Left lung (tissue), 10 donors: ENCODE data around the gene FAM229A. TPM values are rescaled to one million over a fixed set of nuclear protein-coding genes. Genes with fewer than 3 reads are reported as not detected.
A peak's percentile ranks its signal among the peaks of the same experiment; 100 is the strongest.

ENCODE experiments used
- ATAC-seq: fragments of 200-7000 bp; cut with Tn5 transposase; one replicate; pipeline ENCODE4 v1.9.1; 2020; ENCODE audit warnings: moderate library complexity
- DNase-seq, 4 donors: peaks; one replicate each; pipeline ENCODE4 v3.0.0-alpha.2; 2013 to 2020
- H3K27ac ChIP-seq, 2 donors: fragments of 200-600 bp; sonication (generic) in 1 of 2; one replicate each; pipeline versions ENCODE4 v1.5.0 to v1.8.0; 2020 to 2021
- H3K27me3 ChIP-seq, 2 donors: fragments of 200-600 bp; sonication (generic) in 1 of 2; one replicate each; pipeline versions ENCODE4 v1.5.0 to v1.8.0; 2020 to 2021
- H3K36me3 ChIP-seq, 2 donors: fragments of 200-600 bp; sonication (generic) in 1 of 2; one replicate each; pipeline versions ENCODE4 v1.5.0 to v1.8.0; 2020 to 2021
- H3K4me1 ChIP-seq, 2 donors: fragments of 200-600 bp; one replicate each; pipeline ENCODE4 v1.8.0; 2021
- H3K4me3 ChIP-seq, 2 donors: fragments of 200-600 bp; sonication (generic) in 1 of 2; one replicate each; pipeline versions ENCODE4 v1.5.0 to v1.8.0; 2020 to 2021; ENCODE audit warnings: mild to moderate bottlenecking in 1 of 2
- H3K9me3 ChIP-seq, 2 donors: fragments of 200-600 bp; sonication (generic) in 1 of 2; one replicate each; pipeline versions ENCODE4 v1.5.0 to v1.8.0; 2020 to 2021
- CTCF ChIP-seq, 2 donors: fragments of 200-600 bp; sonication (generic) in 1 of 2; IDR thresholded peaks; one replicate each; pipeline versions ENCODE4 v1.5.0 to v1.8.0; 2021; ENCODE audit warnings: antibody characterized with exemption in 2 of 2
- intact Hi-C, 2 donors: fragments of 100-400 bp; cut with DNase I; formaldehyde crosslinking; loops; one replicate each; pipeline versions ENCODE4 v1.11.2 to v1.14.2; 2022
- polyA plus RNA-seq, 6 donors: library from polyadenylated mRNA; unstranded; fragments of 120-200 nt; gene quantifications; one replicate each; pipeline ENCODE4 v1.2.1, GENCODE V29; 2013; ENCODE audit not compliant: insufficient read length in 6 of 6
- total RNA-seq, 2 donors: library from RNA; stranded (reverse); fragmentation: NEBNext Ultra II Directional; extraction: Animal tissue kit (Norgen Biotek cat#: 25700); gene quantifications; one replicate each; pipeline ENCODE4 v1.2.1, GENCODE V29; 2021
- donor health status: DM: no; HTN: yes; CAD: no.
- donor health status: DM: no; HTN: no; CAD: no.

FAM229A gene
- total and polyA plus RNA-seq, 8 donors: 4.4 to 14.0 (median 6.7) TPM

GRCh38 chr1:32353431-32353830 is 8.9 kb downstream of the FAM229A start:
- Histone ChIP-seq H3K27me3 (no peaks in the 10 kb centered on the region), H3K4me3 (no peak overlapping the region), H3K4me1 (peaks cover 28 to 57% of the 10 kb centered on the region in 2 donors), H3K36me3 (no peaks in the 10 kb centered on the region), H3K9me3 (peaks cover 0 to 2% of the 10 kb centered on the region in 2 donors), H3K27ac (peak overlapping the region in 1 of 2 donors; percentile 93)
- no peak for ATAC-seq
- TF ChIP-seq CTCF (IDR thresholded peaks at IDR 0.05): no peak
- intact Hi-C loops: no loop called here
- no peak for DNase-seq

- no peaks in the 10 kb centered on the region for H3K27me3 ChIP-seq
- H3K4me3 ChIP-seq: no peak overlapping the region
- intact Hi-C loops: no loop called here
- H3K36me3 ChIP-seq: no peaks in the 10 kb centered on the region
- H3K4me1 ChIP-seq: peaks cover 28 to 62% of the 10 kb centered on the region in 2 donors
- no peak for TF ChIP-seq CTCF (IDR thresholded peaks at IDR 0.05)
- ATAC-seq: no peak
- DNase-seq: no peak
- peaks cover 0 to 2% of the 10 kb centered on the region in 2 donors for H3K9me3 ChIP-seq
- peak overlapping the region in 1 of 2 donors; percentile 93 for H3K27ac ChIP-seq
Observed at GRCh38 chr1:32352831-32353383, 9.4 kb downstream of the FAM229A start.

- ATAC-seq: no peak
- Histone ChIP-seq H3K4me3 (peak overlapping the region; percentile 59 to 61), H3K4me1 (peaks cover 28 to 63% of the 10 kb centered on the region in 2 donors), H3K27ac (peak overlapping the region; percentile 89 to 93), H3K36me3 (no peaks in the 10 kb centered on the region), H3K27me3 (no peaks in the 10 kb centered on the region), H3K9me3 (peaks cover 0 to 2% of the 10 kb centered on the region in 2 donors)
- intact Hi-C loops: no loop called here
- no peak for DNase-seq
- TF ChIP-seq CTCF (IDR thresholded peaks at IDR 0.05): no peak
Observed at GRCh38 chr1:32352239-32352745, 10.0 kb downstream of the FAM229A start.

GRCh38 chr1:32351399-32352238 is 10.7 kb downstream of the FAM229A start:
- peak overlapping the region; percentile 59 to 61 for H3K4me3 ChIP-seq
- intact Hi-C loops: no loop called here
- H3K4me1 ChIP-seq: peaks cover 28 to 63% of the 10 kb centered on the region in 2 donors
- H3K27me3 ChIP-seq: no peaks in the 10 kb centered on the region
- no peak for TF ChIP-seq CTCF (IDR thresholded peaks at IDR 0.05)
- DNase-seq (peak; percentile 93 to 99 (median 96)), ATAC-seq (peak; percentile 95)
- H3K27ac ChIP-seq: peak overlapping the region; percentile 89 to 93
- H3K36me3 ChIP-seq: no peaks in the 10 kb centered on the region
- peaks cover 0 to 2% of the 10 kb centered on the region in 2 donors for H3K9me3 ChIP-seq
